Panc1 (cell line): ENCODE measurements around the gene NIT1. TPM values are rescaled to one million over a fixed set of nuclear protein-coding genes. Genes with fewer than 3 reads are reported as not detected.

Experiments
- ATAC-seq: fragments of 200-7000 bp; cut with Tn5 transposase; 2 replicates; pipeline ENCODE4 v1.9.1; 2020; ENCODE audit warnings: mild to moderate bottlenecking, moderate library complexity
- BruUV-seq: library from RNA; stranded (reverse); fragments of 400-500 nt; replicated peaks from 2 replicates; lab custom pipeline; 2021; lab: Mats Ljungman, UMichigan
- CTCF ChIA-PET: fragments of 300-600 bp; sonication (Branson Sonifier 250); formaldehyde crosslinking; loops from one replicate; lab custom pipeline; 2022; ENCODE audit warnings: antibody characterized with exemption; lab: Charles Lee
- POLR2A ChIA-PET: fragments of 300-600 bp; sonication (Branson Sonifier 250); formaldehyde crosslinking; loops from one replicate; lab custom pipeline; 2022; ENCODE audit warnings: antibody characterized with exemption; lab: Charles Lee
- DNase-seq: peaks from one replicate; pipeline ENCODE4 v3.0.0-alpha.2; 2010; ENCODE audit warnings: low read depth, low spot score
- H3K27ac ChIP-seq: 2 replicates; pipeline ENCODE4 v1.5.1; 2011; ENCODE audit warnings: mild to moderate bottlenecking, low read length, inconsistent platforms
- H3K27me3 ChIP-seq: fragments of 200-500 bp; sonication (Bioruptor generic); 2 replicates; pipeline ENCODE4 v1.6.0; 2014; ENCODE audit warnings: low read length, inconsistent platforms; ENCODE audit not compliant: control insufficient read depth, insufficient read depth
- H3K36me3 ChIP-seq: fragments of 200-500 bp; sonication (Bioruptor generic); 2 replicates; pipeline ENCODE4 v1.5.1; 2014; ENCODE audit warnings: inconsistent platforms, mild to moderate bottlenecking, low read length, moderate library complexity; ENCODE audit not compliant: control insufficient read depth, insufficient read depth
- H3K4me1 ChIP-seq: 2 replicates; pipeline ENCODE4 v1.5.1; 2011; ENCODE audit warnings: inconsistent platforms, mild to moderate bottlenecking, low read length, moderate library complexity; ENCODE audit not compliant: control insufficient read depth, insufficient read depth
- H3K4me3 ChIP-seq, 2 experiments: 2 replicates each; pipeline ENCODE4 v1.5.1; 2011 to 2012; ENCODE audit warnings: low read depth in 2 of 2, low read length in 2 of 2, mild to moderate bottlenecking in 2 of 2, inconsistent platforms in 1 of 2, moderate library complexity in 1 of 2
- H3K9me3 ChIP-seq: fragments of 200-500 bp; sonication (Bioruptor generic); 2 replicates; pipeline ENCODE4 v1.5.1; 2014; ENCODE audit warnings: low read depth, mild to moderate bottlenecking, inconsistent platforms, low read length, moderate library complexity; ENCODE audit not compliant: control insufficient read depth, insufficient read depth
- POLR2AphosphoS5 ChIP-seq: IDR thresholded peaks from 2 replicates; pipeline ENCODE4 v1.6.1; 2012; ENCODE audit warnings: mild to moderate bottlenecking, low read depth, low read length, moderate library complexity
- SIN3A ChIP-seq: IDR thresholded peaks from 2 replicates; pipeline ENCODE4 v1.6.1; 2012; ENCODE audit warnings: low read depth, mild to moderate bottlenecking, low read length, moderate library complexity, borderline replicate concordance; ENCODE audit not compliant: insufficient read depth
- TCF7L2 ChIP-seq: IDR thresholded peaks from 2 replicates; pipeline ENCODE4 v1.6.1; 2011; ENCODE audit warnings: mild to moderate bottlenecking, low read depth, low read length, inconsistent platforms
- in situ Hi-C: cut with HindIII; loops from 2 replicates; pipeline ENCODE4 v1.10.0; 2016; ENCODE audit warnings: low sequenced_read_pairs, low pct_unique_long_range_greater_than_20kb
- intact Hi-C: fragments of 100-400 bp; cut with micrococcal nuclease; formaldehyde crosslinking; loops from one replicate; pipeline ENCODE4 v1.10.0; 2022; ENCODE audit not compliant: unreplicated experiment
- total RNA-seq: library from RNA; stranded (reverse); gene quantifications from one replicate; pipeline ENCODE4 v1.2.1, GENCODE V29; 2021; ENCODE audit not compliant: unreplicated experiment
- TF ChIP-seq, protein P1 (sequence below): fragments of 450-650 bp; IDR thresholded peaks from 2 replicates; pipeline ENCODE4 v1.5.1; 2017; ENCODE audit warnings: mild to moderate bottlenecking
- TF ChIP-seq, protein P2 (sequence below), 2 experiments: IDR thresholded peaks; 2 replicates each; pipeline ENCODE4 v1.6.1; 2011 to 2012; ENCODE audit warnings: low read depth in 2 of 2, control low read depth in 1 of 2, low read length in 1 of 2, mild to moderate bottlenecking in 1 of 2, moderate library complexity in 1 of 2; ENCODE audit not compliant: insufficient read depth in 1 of 2

NIT1 gene
- total RNA-seq, 1 experiment from 2014 or later = 31.3 TPM

DNA sequence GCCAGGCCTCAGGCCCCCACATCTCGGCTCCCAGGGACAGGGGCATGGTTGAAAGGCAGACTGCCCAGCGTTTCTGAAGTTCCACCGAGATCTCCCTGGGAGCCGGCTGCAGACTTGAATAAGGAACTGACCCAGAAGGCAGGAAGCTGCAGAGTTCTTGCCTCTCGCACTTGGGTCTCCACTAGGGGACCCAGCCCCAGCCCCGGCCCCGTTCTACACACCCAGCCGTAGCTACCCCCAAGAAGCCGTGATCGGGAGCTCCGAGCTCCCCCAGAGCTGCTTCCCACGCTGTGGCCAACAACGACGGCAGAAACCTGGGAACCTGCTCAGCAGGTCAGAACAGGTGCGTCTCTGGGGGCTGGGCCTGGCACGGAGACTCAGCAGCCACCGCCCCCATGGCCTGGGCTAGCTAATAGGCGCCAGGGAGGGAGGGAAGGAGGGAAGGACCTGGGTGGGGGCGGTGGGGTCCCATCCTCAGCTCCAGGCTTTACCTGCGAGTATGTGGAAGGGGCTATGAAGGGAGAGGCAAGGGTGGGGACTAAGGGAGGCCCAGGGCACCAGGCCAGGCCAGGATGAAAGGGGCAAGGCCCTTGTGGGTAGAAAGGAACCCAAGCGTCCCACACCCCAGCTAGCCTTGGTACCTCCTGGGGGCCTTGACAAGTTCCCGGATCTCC lies 28.5 kb upstream of the NIT1 start, which contains the start of gene NECTIN4:
TSS of gene NECTIN4 (minus strand) at position 308 of the 674 bp plus-strand sequence. CDS start at position 46, 262 bp downstream.
- TF ChIP-seq, protein P1, sequence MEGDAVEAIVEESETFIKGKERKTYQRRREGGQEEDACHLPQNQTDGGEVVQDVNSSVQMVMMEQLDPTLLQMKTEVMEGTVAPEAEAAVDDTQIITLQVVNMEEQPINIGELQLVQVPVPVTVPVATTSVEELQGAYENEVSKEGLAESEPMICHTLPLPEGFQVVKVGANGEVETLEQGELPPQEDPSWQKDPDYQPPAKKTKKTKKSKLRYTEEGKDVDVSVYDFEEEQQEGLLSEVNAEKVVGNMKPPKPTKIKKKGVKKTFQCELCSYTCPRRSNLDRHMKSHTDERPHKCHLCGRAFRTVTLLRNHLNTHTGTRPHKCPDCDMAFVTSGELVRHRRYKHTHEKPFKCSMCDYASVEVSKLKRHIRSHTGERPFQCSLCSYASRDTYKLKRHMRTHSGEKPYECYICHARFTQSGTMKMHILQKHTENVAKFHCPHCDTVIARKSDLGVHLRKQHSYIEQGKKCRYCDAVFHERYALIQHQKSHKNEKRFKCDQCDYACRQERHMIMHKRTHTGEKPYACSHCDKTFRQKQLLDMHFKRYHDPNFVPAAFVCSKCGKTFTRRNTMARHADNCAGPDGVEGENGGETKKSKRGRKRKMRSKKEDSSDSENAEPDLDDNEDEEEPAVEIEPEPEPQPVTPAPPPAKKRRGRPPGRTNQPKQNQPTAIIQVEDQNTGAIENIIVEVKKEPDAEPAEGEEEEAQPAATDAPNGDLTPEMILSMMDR = no peak
- TF ChIP-seq SIN3A = no peak
- no peak for TF ChIP-seq POLR2AphosphoS5
- TF ChIP-seq, protein P2, sequence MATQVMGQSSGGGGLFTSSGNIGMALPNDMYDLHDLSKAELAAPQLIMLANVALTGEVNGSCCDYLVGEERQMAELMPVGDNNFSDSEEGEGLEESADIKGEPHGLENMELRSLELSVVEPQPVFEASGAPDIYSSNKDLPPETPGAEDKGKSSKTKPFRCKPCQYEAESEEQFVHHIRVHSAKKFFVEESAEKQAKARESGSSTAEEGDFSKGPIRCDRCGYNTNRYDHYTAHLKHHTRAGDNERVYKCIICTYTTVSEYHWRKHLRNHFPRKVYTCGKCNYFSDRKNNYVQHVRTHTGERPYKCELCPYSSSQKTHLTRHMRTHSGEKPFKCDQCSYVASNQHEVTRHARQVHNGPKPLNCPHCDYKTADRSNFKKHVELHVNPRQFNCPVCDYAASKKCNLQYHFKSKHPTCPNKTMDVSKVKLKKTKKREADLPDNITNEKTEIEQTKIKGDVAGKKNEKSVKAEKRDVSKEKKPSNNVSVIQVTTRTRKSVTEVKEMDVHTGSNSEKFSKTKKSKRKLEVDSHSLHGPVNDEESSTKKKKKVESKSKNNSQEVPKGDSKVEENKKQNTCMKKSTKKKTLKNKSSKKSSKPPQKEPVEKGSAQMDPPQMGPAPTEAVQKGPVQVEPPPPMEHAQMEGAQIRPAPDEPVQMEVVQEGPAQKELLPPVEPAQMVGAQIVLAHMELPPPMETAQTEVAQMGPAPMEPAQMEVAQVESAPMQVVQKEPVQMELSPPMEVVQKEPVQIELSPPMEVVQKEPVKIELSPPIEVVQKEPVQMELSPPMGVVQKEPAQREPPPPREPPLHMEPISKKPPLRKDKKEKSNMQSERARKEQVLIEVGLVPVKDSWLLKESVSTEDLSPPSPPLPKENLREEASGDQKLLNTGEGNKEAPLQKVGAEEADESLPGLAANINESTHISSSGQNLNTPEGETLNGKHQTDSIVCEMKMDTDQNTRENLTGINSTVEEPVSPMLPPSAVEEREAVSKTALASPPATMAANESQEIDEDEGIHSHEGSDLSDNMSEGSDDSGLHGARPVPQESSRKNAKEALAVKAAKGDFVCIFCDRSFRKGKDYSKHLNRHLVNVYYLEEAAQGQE (IDR thresholded peaks at IDR 0.05; ENCODE audit: insufficient read depth in 1 of 2, low read depth in 2 of 2, low read length in 1 of 2) = no peak
- TF ChIP-seq TCF7L2 = no peak
- intact Hi-C loops (no loop called here), in situ Hi-C loops (no loop called here)
- DNase-seq = no peak
- BruUV-seq = no TSS peak
- Histone ChIP-seq H3K27ac (no peak within 1 kb of the TSS), H3K9me3 (no peaks in the 10 kb centered on the region), H3K4me1 (no peaks in the 10 kb centered on the region), H3K27me3 (no peaks in the 10 kb centered on the region), H3K36me3 (no peaks in the 10 kb centered on the region), H3K4me3 (no peak within 1 kb of the TSS)
- POLR2A ChIA-PET = no interaction called here
- ATAC-seq = no peak
- CTCF ChIA-PET = interaction anchor here (0.5 to 0.7 kb wide), 2 partner anchors 38 to 92 kb away, joined by 3 read pairs; no protein-coding TSS in a partner anchor

DNA sequence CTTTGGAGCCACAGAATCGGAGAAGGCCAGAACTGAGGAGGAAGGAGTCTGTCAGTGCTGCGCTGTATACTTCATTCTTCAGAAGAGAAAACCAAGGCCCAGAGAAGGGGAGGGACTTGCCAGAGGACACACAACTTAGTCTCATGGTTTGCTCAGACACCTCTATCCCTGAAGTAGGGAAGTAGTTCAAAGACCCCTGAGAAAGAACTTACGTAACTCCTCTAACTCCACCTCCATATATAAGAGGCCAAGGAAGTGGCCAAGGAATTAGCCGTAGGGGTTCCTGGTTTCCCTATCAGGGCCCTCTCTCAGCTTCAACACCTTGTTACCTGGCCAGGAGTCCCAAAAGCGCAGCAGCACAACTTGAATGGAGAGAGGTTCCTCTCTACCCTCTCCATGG lies 28.0 kb upstream of the NIT1 start:
- ATAC-seq = no peak
- DNase-seq = no peak
- no peaks in the 10 kb centered on the region for H3K9me3 ChIP-seq
- POLR2A ChIA-PET = no interaction called here
- TF ChIP-seq, protein P2 (IDR thresholded peaks at IDR 0.05; ENCODE audit: insufficient read depth in 1 of 2, low read depth in 2 of 2, low read length in 1 of 2) = no peak
- TF ChIP-seq SIN3A = no peak
- TF ChIP-seq POLR2AphosphoS5 = no peak
- no peak for TF ChIP-seq TCF7L2
- TF ChIP-seq, protein P1 = no peak
- H3K27me3 ChIP-seq = no peaks in the 10 kb centered on the region
- no peak overlapping the region for H3K27ac ChIP-seq
- intact Hi-C loops = no loop called here
- CTCF ChIA-PET = no interaction called here
- no TSS peak for BruUV-seq
- no peaks in the 10 kb centered on the region for H3K36me3 ChIP-seq
- no peaks in the 10 kb centered on the region for H3K4me1 ChIP-seq
- no peak overlapping the region for H3K4me3 ChIP-seq
- in situ Hi-C loops = no loop called here
